GM10847 (cell line): ENCODE measurements around the gene CYP27C1.

Experiments
- POLR2A ChIP-seq: IDR thresholded peaks from 2 replicates; pipeline ENCODE4 v1.6.1; 2011; ENCODE audit not compliant: insufficient read length; ENCODE audit errors: extremely low read depth

Gene CYP27C1

DNA sequence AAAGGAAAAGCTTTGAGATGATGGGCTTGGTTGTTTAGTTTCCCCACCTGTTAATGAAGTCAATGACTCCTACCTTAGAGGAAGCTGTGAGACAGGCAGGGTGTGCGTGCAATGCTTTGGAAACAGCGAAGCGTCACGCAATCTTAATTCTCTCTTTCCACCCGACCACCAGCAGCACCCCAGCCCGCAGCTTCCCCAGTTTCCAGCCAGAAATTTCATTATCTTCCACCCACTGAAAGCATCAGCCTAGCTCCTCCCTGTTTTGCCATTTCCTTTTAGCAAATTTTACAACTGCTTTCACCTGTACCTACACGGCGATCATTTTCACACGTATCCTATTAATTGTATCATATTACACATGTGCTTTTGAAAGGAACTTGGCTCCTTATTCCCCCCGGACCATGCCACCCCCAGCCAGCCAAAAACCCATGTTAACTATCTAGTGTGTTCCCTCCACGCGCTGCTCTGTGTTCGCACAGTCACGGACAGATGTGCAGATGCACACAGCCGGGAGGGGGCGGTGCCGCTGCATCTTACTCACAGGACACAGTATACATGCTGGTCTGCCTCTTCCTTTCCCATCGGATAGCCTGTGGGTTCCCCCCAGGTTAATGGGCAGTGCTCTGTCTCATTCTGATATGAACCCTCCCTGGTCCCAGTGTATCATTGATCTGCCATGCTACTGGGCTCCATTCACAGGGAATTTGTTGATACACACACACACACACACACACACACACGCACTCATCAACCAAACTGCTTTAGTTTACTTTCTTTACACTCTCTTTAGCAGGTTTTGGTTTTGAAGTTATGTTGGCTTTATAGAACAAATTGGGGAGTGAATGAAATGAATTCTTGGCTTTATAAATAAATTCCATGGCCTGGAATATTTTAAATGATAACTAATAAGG, 22.4 kb downstream of the CYP27C1 start:
- no peak for TF ChIP-seq POLR2A

DNA sequence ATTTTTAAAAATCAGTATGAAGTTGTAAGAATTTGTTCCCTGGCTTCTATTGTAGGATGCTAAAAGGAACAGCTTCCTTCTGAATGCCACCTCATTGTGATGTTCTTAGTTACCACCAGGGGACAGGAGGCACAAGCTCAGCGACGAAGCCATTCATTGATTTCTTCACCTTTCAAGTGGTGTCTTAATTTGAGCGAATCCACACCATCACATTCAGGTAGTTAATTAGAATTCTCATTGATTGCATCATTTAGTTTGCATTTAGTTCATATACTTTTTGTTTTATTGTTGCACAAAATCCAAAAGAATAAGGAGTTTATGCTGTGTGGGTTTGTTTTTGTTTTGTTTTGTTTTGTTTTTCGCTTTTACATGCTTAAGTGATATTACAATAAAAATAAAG, 23.1 kb downstream of the CYP27C1 start:
- no peak for TF ChIP-seq POLR2A

DNA sequence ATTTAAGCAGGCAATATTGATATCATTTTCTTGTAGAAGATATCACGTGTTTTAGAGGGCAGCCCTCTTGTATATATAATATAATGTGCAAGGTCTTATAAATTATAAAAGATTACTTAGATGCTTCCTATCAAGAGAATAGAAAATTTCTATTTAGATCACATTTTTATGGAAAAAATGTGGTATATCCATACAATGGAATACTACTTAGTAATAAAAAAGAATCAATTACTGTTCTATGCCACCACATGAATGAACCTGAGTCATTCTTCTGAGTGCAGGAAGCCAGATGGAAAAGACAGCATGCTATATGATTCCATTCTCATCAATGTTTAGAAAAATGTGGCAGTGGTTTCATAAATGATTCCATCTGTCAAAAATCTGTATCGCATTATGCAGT, 23.6 kb downstream of the CYP27C1 start:
- TF ChIP-seq POLR2A = no peak

- no peak for TF ChIP-seq POLR2A
These were observed 24.7 kb downstream of the CYP27C1 start for GRCh38 chr2:127195140-127196074.

DNA sequence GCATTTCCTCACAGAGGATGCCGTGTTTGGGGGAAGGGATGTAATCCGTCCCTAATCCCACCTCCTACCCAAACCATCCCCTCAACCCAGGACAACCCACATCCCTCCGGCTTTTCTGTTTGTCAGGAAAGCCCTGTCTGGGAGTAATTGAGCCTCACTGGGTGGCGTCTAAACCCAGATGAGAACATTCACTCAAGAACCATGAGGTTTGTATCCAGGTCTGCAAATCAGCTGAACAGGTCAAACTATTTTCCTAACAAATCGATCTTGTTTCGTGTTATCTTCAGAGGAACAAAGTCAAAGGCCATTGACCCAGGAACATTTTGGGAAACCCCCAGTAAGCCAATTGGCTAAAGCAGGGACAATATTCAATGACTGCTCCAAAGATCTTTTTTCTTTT, 25.7 kb downstream of the CYP27C1 start:
- no peak for TF ChIP-seq POLR2A

DNA sequence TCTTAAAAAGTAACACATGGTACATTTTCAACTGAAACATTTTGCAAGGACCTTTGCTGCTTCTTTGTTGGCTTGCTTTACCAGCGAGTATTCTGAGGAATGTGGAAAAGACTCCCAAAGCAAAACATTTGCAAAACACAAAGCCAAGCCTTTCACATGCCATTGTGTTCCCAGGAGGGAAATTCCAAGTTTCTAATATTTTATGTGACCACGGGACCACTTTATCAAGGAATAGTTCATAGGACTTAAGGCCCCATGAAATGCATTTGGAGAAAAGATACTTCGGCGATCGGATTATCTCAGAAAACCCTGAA, 26.2 kb downstream of the CYP27C1 start:
- no peak for TF ChIP-seq POLR2A

DNA sequence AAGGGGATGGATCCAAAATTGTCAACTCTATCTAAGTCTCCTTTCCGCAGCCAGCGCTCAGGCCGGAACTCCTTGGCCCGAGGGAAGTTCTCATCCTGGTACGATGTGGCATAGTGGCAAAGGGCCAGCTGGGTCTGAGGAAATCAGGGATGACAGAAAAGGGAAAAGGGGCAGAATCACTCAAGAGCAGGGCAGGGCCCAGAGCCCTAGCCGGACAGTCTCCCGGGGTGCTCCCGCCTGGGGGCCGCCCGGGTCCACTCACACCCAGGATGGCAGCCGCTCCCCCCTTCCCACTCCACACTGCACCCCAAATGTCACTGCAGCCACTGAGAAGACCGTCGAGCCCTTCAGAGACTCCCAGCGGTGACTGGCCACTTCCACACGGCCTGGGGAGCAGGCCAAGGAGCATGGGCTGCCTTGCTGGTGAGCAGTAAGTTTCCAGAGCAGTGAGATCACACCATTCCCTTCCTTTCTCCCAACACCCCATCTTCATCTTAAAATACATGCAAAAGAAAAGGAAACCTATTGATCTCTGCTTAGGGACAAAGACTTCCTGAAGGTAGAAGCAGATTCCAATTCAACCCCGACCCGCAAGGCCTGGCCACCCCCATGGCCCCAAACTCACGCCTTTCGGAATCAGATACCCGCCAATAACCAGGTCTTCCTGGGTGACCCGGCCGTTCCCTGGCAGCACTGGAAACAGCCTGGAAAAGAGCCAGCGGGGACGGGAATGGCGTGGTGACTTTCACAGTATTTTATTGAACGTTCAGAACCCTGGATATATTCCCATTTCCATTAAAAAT, 26.7 kb downstream of the CYP27C1 start:
- no peak for TF ChIP-seq POLR2A

DNA sequence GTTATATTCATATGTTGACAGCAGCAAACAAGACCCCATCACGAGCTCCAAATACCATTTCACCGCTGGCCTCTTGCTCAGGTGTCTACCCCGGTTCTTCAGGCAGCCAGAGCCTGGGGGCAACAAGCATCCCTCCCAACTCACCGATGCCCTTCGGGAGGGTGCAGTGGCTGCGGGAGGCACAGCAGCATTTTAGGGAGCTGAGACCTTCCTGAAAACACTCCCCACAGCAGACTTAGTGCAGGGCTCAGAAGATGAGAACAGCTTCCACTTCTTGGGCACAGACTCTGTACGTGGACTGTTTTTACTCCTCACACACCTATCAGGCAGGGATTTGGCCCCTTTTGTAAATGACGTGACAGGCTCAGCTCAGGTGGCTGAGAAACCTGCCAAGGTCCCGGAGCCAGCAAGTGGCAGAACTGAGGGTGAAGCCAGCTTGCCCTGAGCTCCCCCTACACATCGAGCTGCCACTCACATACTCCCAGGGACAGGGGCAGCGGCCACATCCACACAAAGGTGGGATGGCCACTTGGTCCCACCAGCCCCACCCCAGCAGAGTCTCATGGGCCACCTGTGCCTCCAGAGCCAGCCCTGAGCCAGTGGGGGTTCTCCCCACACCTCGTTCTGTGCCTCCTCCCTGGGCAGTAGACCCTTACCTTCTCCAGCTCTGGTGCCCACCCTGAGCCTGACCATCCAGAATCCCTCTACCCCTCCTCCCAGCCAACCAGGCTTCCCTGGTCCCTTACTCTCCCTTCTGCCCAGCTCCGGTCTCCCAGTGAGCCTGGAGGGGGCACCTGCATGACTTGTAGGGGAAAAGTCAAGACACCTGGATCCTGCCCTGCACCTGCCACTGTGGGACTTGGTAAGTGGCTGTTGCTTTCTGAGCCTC, 28.5 kb downstream of the CYP27C1 start:
- TF ChIP-seq POLR2A = no peak

- TF ChIP-seq POLR2A = no peak
These were observed 31.3 kb downstream of the CYP27C1 start for GRCh38 chr2:127188797-127189196.

DNA sequence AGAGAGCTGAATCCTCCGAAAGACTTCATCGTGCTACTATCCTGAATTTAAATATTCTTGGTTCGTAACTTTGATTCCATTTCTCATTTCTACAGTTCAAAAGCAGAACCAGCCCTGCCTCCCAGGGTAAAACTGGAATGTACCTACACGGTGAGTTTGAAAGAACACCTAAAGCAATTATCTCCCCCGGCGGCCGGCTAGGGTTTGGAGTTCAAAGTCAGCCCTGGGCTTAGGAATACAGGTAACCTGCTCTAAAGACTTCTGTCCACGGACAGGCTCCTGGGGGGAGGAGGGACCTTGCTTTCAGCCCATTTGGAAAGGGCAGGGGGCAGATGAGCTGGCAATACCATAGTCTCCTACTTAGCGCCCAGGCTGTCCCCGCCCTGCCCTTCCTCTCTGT, 32.3 kb downstream of the CYP27C1 start:
- no peak for TF ChIP-seq POLR2A

DNA sequence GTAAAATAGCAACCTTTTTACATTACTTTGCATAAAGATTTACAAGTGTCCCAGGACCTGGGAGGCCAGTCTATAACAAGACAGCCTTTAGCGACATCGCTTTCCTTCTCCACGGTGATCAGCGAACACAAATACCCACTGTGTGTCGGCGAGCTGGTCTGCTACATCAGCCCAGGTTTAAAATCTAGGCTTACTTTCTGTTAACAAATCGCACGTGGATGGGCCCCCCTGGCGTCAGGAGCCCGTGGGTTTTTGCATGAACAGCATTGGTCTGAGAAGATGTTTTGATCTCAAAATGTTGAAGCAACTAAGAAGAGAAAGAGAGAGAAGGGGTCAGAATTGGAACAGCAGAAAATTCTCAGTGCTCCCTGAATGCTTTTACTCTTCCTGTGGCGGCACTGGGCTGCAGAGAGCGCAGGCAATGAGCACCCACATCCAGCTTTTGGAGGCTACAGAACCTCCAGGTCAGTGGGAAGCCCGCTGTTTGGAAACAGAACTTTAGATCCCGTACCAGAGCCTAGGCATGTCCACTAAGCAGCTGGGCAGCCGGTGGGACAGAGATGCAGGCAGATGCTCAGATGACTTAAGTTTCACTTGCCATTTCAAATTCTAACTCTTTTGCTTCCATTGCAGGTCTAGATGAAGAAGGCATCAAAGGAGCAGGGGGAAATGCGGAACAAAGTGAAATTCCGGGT, 32.9 kb downstream of the CYP27C1 start:
- no peak for TF ChIP-seq POLR2A

- TF ChIP-seq POLR2A = no peak
These were observed 34.4 kb downstream of the CYP27C1 start for GRCh38 chr2:127185705-127186104.

- no peak for TF ChIP-seq POLR2A
These were observed 35.0 kb downstream of the CYP27C1 start for GRCh38 chr2:127185093-127185492.

DNA sequence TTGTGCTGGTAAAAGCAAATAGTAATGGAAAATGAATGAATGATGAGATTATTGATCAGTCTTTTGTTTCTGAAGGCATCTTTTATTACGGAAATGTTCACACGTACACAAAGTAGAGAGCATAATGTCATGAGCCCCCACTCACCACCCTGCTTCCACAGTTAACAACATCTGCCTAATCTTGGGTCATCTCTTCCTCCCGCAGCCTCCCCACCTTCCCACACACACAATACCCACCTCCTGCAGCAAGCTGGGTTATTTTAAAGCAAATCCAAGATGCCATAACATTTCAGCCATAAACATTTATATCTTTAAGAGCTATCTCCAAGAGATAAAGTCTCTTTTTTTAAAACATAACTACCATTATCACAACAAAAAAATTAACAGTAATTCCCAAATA, 36.3 kb downstream of the CYP27C1 start:
- TF ChIP-seq POLR2A = no peak
